ENCODE results near the gene ZBTB33. TPM values are rescaled to one million over a fixed set of nuclear protein-coding genes. Genes with fewer than 3 reads are reported as not detected.

Gene ZBTB33
- total RNA-seq, 1 experiment from 2014 or later = 17.2 TPM

- CTCF ChIA-PET = no interaction called here
- Histone ChIP-seq H3K9me3 (no peaks in the 10 kb centered on the region), H3K36me3 (ENCODE audit: control insufficient read depth, insufficient read depth, low read length) (no peaks in the 10 kb centered on the region), H3K27me3 (replicated peaks; ENCODE audit: control insufficient read depth, insufficient read depth, low read length) (no peaks in the 10 kb centered on the region), H3K4me3 (ENCODE audit: low read depth, low read length) (no peak overlapping the region), H3K4me1 (no peaks in the 10 kb centered on the region)
- POLR2A ChIA-PET = no interaction called here
- no peak overlapping the region for H3K27ac Mint-ChIP-seq (ENCODE audit: unreplicated experiment)
- no peak for DNase-seq
- BruUV-seq (replicated peaks) = no TSS peak
- no peaks in the 10 kb centered on the region for H3K27me3 Mint-ChIP-seq (ENCODE audit: insufficient read depth, unreplicated experiment)
- intact Hi-C loops (cut with micrococcal nuclease; ENCODE audit: unreplicated experiment) = no loop called here
- peaks cover 10% of the 10 kb centered on the region for H3K9me3 Mint-ChIP-seq (ENCODE audit: unreplicated experiment)
- no peak overlapping the region for H3K4me3 Mint-ChIP-seq (ENCODE audit: unreplicated experiment)
- H3K4me1 Mint-ChIP-seq (ENCODE audit: low read depth, unreplicated experiment) = peaks cover 15% of the 10 kb centered on the region
- H3K36me3 Mint-ChIP-seq (ENCODE audit: insufficient read depth, unreplicated experiment) = no peaks in the 10 kb centered on the region
- TF ChIP-seq CTCF (IDR thresholded peaks at IDR 0.05; ENCODE audit: insufficient read depth in 1 of 2, low read depth in 1 of 2, low read length in 1 of 2, severe bottlenecking in 1 of 2, unreplicated experiment in 1 of 2) = no peak
Observed at GRCh38 chrX:120281021-120281624, 30.5 kb downstream of the ZBTB33 start.

- H3K9me3 ChIP-seq = no peaks in the 10 kb centered on the region
- no peaks in the 10 kb centered on the region for H3K36me3 ChIP-seq (ENCODE audit: control insufficient read depth, insufficient read depth, low read length)
- ChIA-PET POLR2A (no interaction called here), CTCF (no interaction called here)
- no peak for DNase-seq
- Mint-ChIP-seq H3K4me1 (ENCODE audit: low read depth, unreplicated experiment) (peaks cover 15% of the 10 kb centered on the region), H3K36me3 (ENCODE audit: insufficient read depth, unreplicated experiment) (no peaks in the 10 kb centered on the region), H3K27ac (ENCODE audit: unreplicated experiment) (no peak overlapping the region), H3K9me3 (ENCODE audit: unreplicated experiment) (peaks cover 10% of the 10 kb centered on the region), H3K4me3 (ENCODE audit: unreplicated experiment) (no peak overlapping the region), H3K27me3 (ENCODE audit: insufficient read depth, unreplicated experiment) (no peaks in the 10 kb centered on the region)
- TF ChIP-seq CTCF (IDR thresholded peaks at IDR 0.05; ENCODE audit: insufficient read depth in 1 of 2, low read depth in 1 of 2, low read length in 1 of 2, severe bottlenecking in 1 of 2, unreplicated experiment in 1 of 2) = no peak
- H3K27me3 ChIP-seq (replicated peaks; ENCODE audit: control insufficient read depth, insufficient read depth, low read length) = no peaks in the 10 kb centered on the region
- no TSS peak for BruUV-seq (replicated peaks)
- H3K4me3 ChIP-seq (ENCODE audit: low read depth, low read length) = no peak overlapping the region
- H3K4me1 ChIP-seq = no peaks in the 10 kb centered on the region
- intact Hi-C loops (cut with micrococcal nuclease; ENCODE audit: unreplicated experiment) = no loop called here
Observed at GRCh38 chrX:120281761-120282160, 31.1 kb downstream of the ZBTB33 start.

GRCh38 chrX:120282697-120283096 is 32.1 kb downstream of the ZBTB33 start:
- intact Hi-C loops (cut with micrococcal nuclease; ENCODE audit: unreplicated experiment) = no loop called here
- CTCF ChIA-PET = no interaction called here
- H3K4me1 Mint-ChIP-seq (ENCODE audit: low read depth, unreplicated experiment) = peaks cover 15% of the 10 kb centered on the region
- H3K4me3 Mint-ChIP-seq (ENCODE audit: unreplicated experiment) = no peak overlapping the region
- H3K27ac Mint-ChIP-seq (ENCODE audit: unreplicated experiment) = peak overlapping the region; percentile 68
- POLR2A ChIA-PET = no interaction called here
- H3K27me3 Mint-ChIP-seq (ENCODE audit: insufficient read depth, unreplicated experiment) = no peaks in the 10 kb centered on the region
- no peaks in the 10 kb centered on the region for H3K27me3 ChIP-seq (replicated peaks; ENCODE audit: control insufficient read depth, insufficient read depth, low read length)
- peaks cover 10% of the 10 kb centered on the region for H3K9me3 Mint-ChIP-seq (ENCODE audit: unreplicated experiment)
- no peaks in the 10 kb centered on the region for H3K9me3 ChIP-seq
- TF ChIP-seq CTCF (IDR thresholded peaks at IDR 0.05; ENCODE audit: insufficient read depth in 1 of 2, low read depth in 1 of 2, low read length in 1 of 2, severe bottlenecking in 1 of 2, unreplicated experiment in 1 of 2) = no peak
- H3K36me3 Mint-ChIP-seq (ENCODE audit: insufficient read depth, unreplicated experiment) = no peaks in the 10 kb centered on the region
- no peak for DNase-seq
- H3K4me3 ChIP-seq (ENCODE audit: low read depth, low read length) = no peak overlapping the region
- H3K4me1 ChIP-seq = no peaks in the 10 kb centered on the region
- no TSS peak for BruUV-seq (replicated peaks)
- H3K36me3 ChIP-seq (ENCODE audit: control insufficient read depth, insufficient read depth, low read length) = no peaks in the 10 kb centered on the region
